IMR-90 (cell line): ENCODE results near the gene VAV3. TPM values are rescaled to one million over a fixed set of nuclear protein-coding genes. Genes with fewer than 3 reads are reported as not detected.

Experiments
- ATAC-seq: fragments of 200-7000 bp; cut with Tn5 transposase; 2 replicates; pipeline ENCODE4 v1.9.1; 2020; ENCODE audit warnings: low read depth, mild to moderate bottlenecking, moderate library complexity
- BruUV-seq: library from RNA; stranded (reverse); fragments of 400-500 nt; replicated peaks from 2 replicates; lab custom pipeline; 2021; lab: Mats Ljungman, UMichigan
- CTCF ChIA-PET: fragments of 300-600 bp; formaldehyde crosslinking; extraction: SDS; loops from one replicate; lab custom pipeline; 2021; ENCODE audit warnings: antibody characterized with exemption; lab: Yijun Ruan, JAX
- POLR2A ChIA-PET: fragments of 300-600 bp; sonication (Branson Sonifier 250); formaldehyde crosslinking; loops from one replicate; lab custom pipeline; 2022; ENCODE audit warnings: antibody characterized with exemption; ENCODE audit not compliant: unreplicated experiment; lab: Charles Lee
- DNase-seq: peaks from one replicate; pipeline ENCODE4 v3.0.0; 2013
- H2AFZ ChIP-seq: replicated peaks from 2 replicates; pipeline ENCODE3; 2013; ENCODE audit warnings: low read length, mild to moderate bottlenecking; ENCODE audit not compliant: poor library complexity
- H2AK5ac ChIP-seq: 2 replicates; pipeline ENCODE4 v1.6.1; 2013; ENCODE audit warnings: low read depth, low read length, inconsistent platforms
- H2AK9ac ChIP-seq: replicated peaks from 2 replicates; pipeline ENCODE3; 2013; ENCODE audit warnings: mild to moderate bottlenecking, low read depth, low read length, moderate library complexity; ENCODE audit not compliant: poor library complexity
- H2BK120ac ChIP-seq: 2 replicates; pipeline ENCODE4 v1.6.1; 2013; ENCODE audit warnings: low read depth, low read length, inconsistent platforms
- H2BK15ac ChIP-seq: 3 replicates; pipeline ENCODE4 v1.6.1; 2013; ENCODE audit warnings: low read depth, low read length, inconsistent platforms
- H2BK20ac ChIP-seq: 2 replicates; pipeline ENCODE4 v1.6.1; 2013; ENCODE audit warnings: low read depth, mild to moderate bottlenecking, inconsistent platforms, low read length, moderate library complexity
- H2BK5ac ChIP-seq: 2 replicates; pipeline ENCODE4 v1.6.1; 2013; ENCODE audit warnings: mild to moderate bottlenecking, low read depth, low read length, inconsistent platforms; ENCODE audit not compliant: poor library complexity, severe bottlenecking
- H3K14ac ChIP-seq: replicated peaks from 2 replicates; pipeline ENCODE4 v1.6.1; 2013; ENCODE audit warnings: low read depth, low read length, inconsistent platforms
- H3K18ac ChIP-seq: 2 replicates; pipeline ENCODE4 v1.6.1; 2013; ENCODE audit warnings: low read depth, low read length, control low read depth
- H3K23ac ChIP-seq: 2 replicates; pipeline ENCODE4 v1.6.1; 2013; ENCODE audit warnings: low read depth, low read length, inconsistent platforms
- H3K27ac ChIP-seq: 2 replicates; pipeline ENCODE4 v1.5.1; 2013; ENCODE audit warnings: mild to moderate bottlenecking, control low read depth, low read length; ENCODE audit not compliant: insufficient read depth
- H3K27me3 ChIP-seq: 2 replicates; pipeline ENCODE4 v1.6.1; 2013; ENCODE audit warnings: low read length; ENCODE audit not compliant: control insufficient read depth, insufficient read depth
- H3K36me3 ChIP-seq: 2 replicates; pipeline ENCODE4 v1.6.1; 2013; ENCODE audit warnings: low read length, mixed read lengths; ENCODE audit not compliant: control insufficient read depth, insufficient read depth
- H3K4ac ChIP-seq: 2 replicates; pipeline ENCODE4 v1.6.1; 2013; ENCODE audit warnings: low read depth, low read length, inconsistent platforms
- H3K4me1 ChIP-seq: 2 replicates; pipeline ENCODE4 v1.6.1; 2013; ENCODE audit warnings: low read length, mixed read lengths; ENCODE audit not compliant: control insufficient read depth, insufficient read depth
- H3K4me2 ChIP-seq: 2 replicates; pipeline ENCODE4 v1.6.1; 2013; ENCODE audit warnings: low read depth, mild to moderate bottlenecking, control low read depth, low read length, moderate library complexity
- H3K4me3 ChIP-seq: 2 replicates; pipeline ENCODE4 v1.5.1; 2013; ENCODE audit warnings: low read depth, mild to moderate bottlenecking, control low read depth, low read length, moderate library complexity; ENCODE audit not compliant: insufficient read depth
- H3K56ac ChIP-seq: 2 replicates; pipeline ENCODE4 v1.6.1; 2013; ENCODE audit warnings: low read length, inconsistent platforms; ENCODE audit not compliant: insufficient read depth; ENCODE audit errors: extremely low read depth
- H3K79me1 ChIP-seq, 2 experiments: 2 replicates each; pipeline ENCODE4 v1.6.1; 2013; ENCODE audit warnings: low read length in 2 of 2, inconsistent platforms in 1 of 2, low read depth in 1 of 2
- H3K9ac ChIP-seq: 2 replicates; pipeline ENCODE4 v1.6.1; 2013; ENCODE audit warnings: low read depth, low read length, control low read depth
- H3K9me1 ChIP-seq: 2 replicates; pipeline ENCODE4 v1.6.1; 2013; ENCODE audit warnings: low read length, inconsistent platforms; ENCODE audit not compliant: insufficient read depth
- H3K9me3 ChIP-seq: 2 replicates; pipeline ENCODE4 v1.6.1; 2013; ENCODE audit warnings: low read length; ENCODE audit not compliant: control insufficient read depth, insufficient read depth
- H4K20me1 ChIP-seq: 2 replicates; pipeline ENCODE4 v1.6.1; 2013; ENCODE audit warnings: low read length, inconsistent platforms; ENCODE audit not compliant: insufficient read depth
- H4K5ac ChIP-seq: 2 replicates; pipeline ENCODE4 v1.6.1; 2013; ENCODE audit warnings: mild to moderate bottlenecking, low read depth, low read length, control low read depth
- H4K8ac ChIP-seq, 2 experiments: 2 replicates each; pipeline ENCODE4 v1.6.1; 2013; ENCODE audit warnings: low read depth in 2 of 2, low read length in 2 of 2, control low read depth in 1 of 2, inconsistent platforms in 1 of 2
- H4K91ac ChIP-seq: 2 replicates; pipeline ENCODE4 v1.6.1; 2013; ENCODE audit warnings: low read depth, low read length, inconsistent platforms; ENCODE audit not compliant: insufficient read depth
- BHLHE40 ChIP-seq: fragments of 150-350 bp; IDR thresholded peaks from 2 replicates; pipeline ENCODE4 v1.6.1; 2016; ENCODE audit warnings: mild to moderate bottlenecking, low read depth, low read length
- CEBPB ChIP-seq: IDR thresholded peaks from 2 replicates; pipeline ENCODE4 v1.6.1; 2012; ENCODE audit warnings: low read depth, low read length, improper control_type of control experiment
- CHD1 ChIP-seq: IDR thresholded peaks from 2 replicates; pipeline ENCODE4 v1.6.1; 2012; ENCODE audit warnings: low read depth, low read length, improper control_type of control experiment
- FOS ChIP-seq: fragments of 150-350 bp; IDR thresholded peaks from 2 replicates; pipeline ENCODE4 v1.6.1; 2016; ENCODE audit warnings: low read depth, low read length
- MAFK ChIP-seq: IDR thresholded peaks from 2 replicates; pipeline ENCODE4 v1.6.1; 2012; ENCODE audit warnings: low read depth, low read length, improper control_type of control experiment
- MAZ ChIP-seq: IDR thresholded peaks from 2 replicates; pipeline ENCODE4 v1.6.1; 2012; ENCODE audit warnings: low read depth, mild to moderate bottlenecking, low read length, improper control_type of control experiment, moderate library complexity, borderline replicate concordance
- MXI1 ChIP-seq: IDR thresholded peaks from 2 replicates; pipeline ENCODE4 v1.6.1; 2012; ENCODE audit warnings: low read depth, mild to moderate bottlenecking, low read length, moderate library complexity, borderline replicate concordance
- NFE2L2 ChIP-seq: fragments of 150-350 bp; IDR thresholded peaks from 2 replicates; pipeline ENCODE4 v1.6.1; 2016; ENCODE audit warnings: low read depth, mild to moderate bottlenecking, low read length
- POLR2A ChIP-seq: IDR thresholded peaks from 2 replicates; pipeline ENCODE4 v1.6.1; 2012; ENCODE audit warnings: mild to moderate bottlenecking, low read depth, low read length
- RAD21 ChIP-seq: IDR thresholded peaks from 2 replicates; pipeline ENCODE4 v1.6.1; 2012; ENCODE audit warnings: low read length, improper control_type of control experiment
- RCOR1 ChIP-seq: IDR thresholded peaks from 2 replicates; pipeline ENCODE4 v1.6.1; 2012; ENCODE audit warnings: mild to moderate bottlenecking, low read length, improper control_type of control experiment; ENCODE audit not compliant: insufficient replicate concordance
- RFX5 ChIP-seq: IDR thresholded peaks from 2 replicates; pipeline ENCODE4 v1.8.0; 2012; ENCODE audit warnings: low read depth, mild to moderate bottlenecking, low read length, moderate library complexity
- SMC3 ChIP-seq: fragments of 150-350 bp; IDR thresholded peaks from 2 replicates; pipeline ENCODE4 v1.6.1; 2016; ENCODE audit warnings: low read depth, mild to moderate bottlenecking, antibody characterized with exemption, low read length, moderate library complexity
- WGBS, 2 experiments: methylation state at CpG; one replicate each; pipeline versions ENCODE4 v1.1.5 to v1.1.7; 2013; ENCODE audit warnings: missing lambda C conversion rate in 2 of 2; ENCODE audit not compliant: insufficient read length in 1 of 2; ENCODE audit errors: extremely low coverage in 2 of 2; 5-methylcytosine and 5-hydroxymethylcytosine counted together
- dilution Hi-C: fragments of 300-500 bp; cut with HindIII; formaldehyde crosslinking; loops from one replicate; pipeline ENCODE4 v1.14.3; 2018; ENCODE audit warnings: low sequenced_read_pairs; ENCODE audit not compliant: unreplicated experiment
- in situ Hi-C: fragments of 300-500 bp; cut with MboI; formaldehyde crosslinking; loops from 3 replicates; pipeline ENCODE4 v1.14.3; 2019; ENCODE audit warnings: low sequenced_read_pairs, inconsistent platforms, mixed read lengths
- intact Hi-C: fragments of 100-400 bp; cut with micrococcal nuclease; formaldehyde crosslinking; loops from 2 replicates; pipeline ENCODE4 v1.10.0; 2022
- polyA plus RNA-seq, 3 experiments: library from polyadenylated mRNA; depleted of rRNA; stranded (reverse); fragments of >200 nt; gene quantifications; 2 replicates each; pipeline ENCODE4 v1.2.3, GENCODE V29; 2012; ENCODE audit warnings: low replicate concordance in 1 of 3
- total RNA-seq: library from RNA; depleted of rRNA; stranded (reverse); fragments of >200 nt; gene quantifications from 2 replicates; pipeline ENCODE4 v1.2.3, GENCODE V29; 2012
- TF ChIP-seq, protein P1 (sequence below): conservative IDR thresholded peaks from 2 replicates; pipeline ENCODE4 v1.5.1; 2012; ENCODE audit warnings: mild to moderate bottlenecking, low read depth, low read length, improper control_type of control experiment
- TF ChIP-seq, protein P2 (sequence below): fragments of 150-350 bp; IDR thresholded peaks from 2 replicates; pipeline ENCODE4 v1.6.1; 2017; ENCODE audit warnings: mild to moderate bottlenecking, antibody characterized with exemption, low read length, low read depth
- TF ChIP-seq, protein P3 (sequence below): fragments of 150-350 bp; IDR thresholded peaks from 2 replicates; pipeline ENCODE4 v1.6.1; 2016; ENCODE audit warnings: low read depth, mild to moderate bottlenecking, low read length, moderate library complexity, borderline replicate concordance

Gene VAV3
- total and polyA plus RNA-seq, 2 of the 4 experiments (the other 2 are of a cell fraction): 0.12 to 0.18 TPM

DNA sequence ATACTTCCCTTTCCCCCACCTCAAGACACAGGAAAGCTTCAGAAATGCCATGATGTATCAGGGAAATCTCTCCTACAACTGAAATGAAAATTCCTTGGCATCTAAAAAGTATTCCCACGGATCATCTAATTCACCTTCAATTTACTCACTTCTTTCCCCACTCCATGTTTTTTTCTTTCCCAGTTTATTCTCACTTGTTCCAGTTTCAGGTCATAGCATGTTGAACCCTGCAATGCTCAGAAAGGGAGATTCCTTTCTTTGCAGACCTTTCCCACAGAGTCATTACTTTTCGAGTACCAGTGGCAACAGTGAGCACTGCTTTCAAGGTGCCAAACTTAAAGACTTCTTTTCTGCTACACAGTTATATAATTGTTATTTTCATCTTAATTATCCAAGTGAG, 305.0 kb downstream of the VAV3 start:
- H3K79me1 ChIP-seq: no peaks in the 10 kb centered on the region
- H4K8ac ChIP-seq: no peak overlapping the region
- TF ChIP-seq NFE2L2 (no peak), SMC3 (no peak), RAD21 (no peak), CHD1 (no peak), MAZ (no peak), MXI1 (no peak), FOS (no peak), POLR2A (no peak), RFX5 (no peak), MAFK (no peak), RCOR1 (no peak), CEBPB (no peak), BHLHE40 (no peak)
- TF ChIP-seq, protein P1, sequence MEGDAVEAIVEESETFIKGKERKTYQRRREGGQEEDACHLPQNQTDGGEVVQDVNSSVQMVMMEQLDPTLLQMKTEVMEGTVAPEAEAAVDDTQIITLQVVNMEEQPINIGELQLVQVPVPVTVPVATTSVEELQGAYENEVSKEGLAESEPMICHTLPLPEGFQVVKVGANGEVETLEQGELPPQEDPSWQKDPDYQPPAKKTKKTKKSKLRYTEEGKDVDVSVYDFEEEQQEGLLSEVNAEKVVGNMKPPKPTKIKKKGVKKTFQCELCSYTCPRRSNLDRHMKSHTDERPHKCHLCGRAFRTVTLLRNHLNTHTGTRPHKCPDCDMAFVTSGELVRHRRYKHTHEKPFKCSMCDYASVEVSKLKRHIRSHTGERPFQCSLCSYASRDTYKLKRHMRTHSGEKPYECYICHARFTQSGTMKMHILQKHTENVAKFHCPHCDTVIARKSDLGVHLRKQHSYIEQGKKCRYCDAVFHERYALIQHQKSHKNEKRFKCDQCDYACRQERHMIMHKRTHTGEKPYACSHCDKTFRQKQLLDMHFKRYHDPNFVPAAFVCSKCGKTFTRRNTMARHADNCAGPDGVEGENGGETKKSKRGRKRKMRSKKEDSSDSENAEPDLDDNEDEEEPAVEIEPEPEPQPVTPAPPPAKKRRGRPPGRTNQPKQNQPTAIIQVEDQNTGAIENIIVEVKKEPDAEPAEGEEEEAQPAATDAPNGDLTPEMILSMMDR: no peak
- TF ChIP-seq, protein P2, sequence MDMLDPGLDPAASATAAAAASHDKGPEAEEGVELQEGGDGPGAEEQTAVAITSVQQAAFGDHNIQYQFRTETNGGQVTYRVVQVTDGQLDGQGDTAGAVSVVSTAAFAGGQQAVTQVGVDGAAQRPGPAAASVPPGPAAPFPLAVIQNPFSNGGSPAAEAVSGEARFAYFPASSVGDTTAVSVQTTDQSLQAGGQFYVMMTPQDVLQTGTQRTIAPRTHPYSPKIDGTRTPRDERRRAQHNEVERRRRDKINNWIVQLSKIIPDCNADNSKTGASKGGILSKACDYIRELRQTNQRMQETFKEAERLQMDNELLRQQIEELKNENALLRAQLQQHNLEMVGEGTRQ: no peak
- TF ChIP-seq, protein P3, sequence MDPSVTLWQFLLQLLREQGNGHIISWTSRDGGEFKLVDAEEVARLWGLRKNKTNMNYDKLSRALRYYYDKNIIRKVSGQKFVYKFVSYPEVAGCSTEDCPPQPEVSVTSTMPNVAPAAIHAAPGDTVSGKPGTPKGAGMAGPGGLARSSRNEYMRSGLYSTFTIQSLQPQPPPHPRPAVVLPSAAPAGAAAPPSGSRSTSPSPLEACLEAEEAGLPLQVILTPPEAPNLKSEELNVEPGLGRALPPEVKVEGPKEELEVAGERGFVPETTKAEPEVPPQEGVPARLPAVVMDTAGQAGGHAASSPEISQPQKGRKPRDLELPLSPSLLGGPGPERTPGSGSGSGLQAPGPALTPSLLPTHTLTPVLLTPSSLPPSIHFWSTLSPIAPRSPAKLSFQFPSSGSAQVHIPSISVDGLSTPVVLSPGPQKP: no peak
- H4K91ac ChIP-seq: no peak overlapping the region
- H3K9me1 ChIP-seq: no peaks in the 10 kb centered on the region
- no peak overlapping the region for H3K18ac ChIP-seq
- H3K27ac ChIP-seq: no peak overlapping the region
- H2BK5ac ChIP-seq: no peak overlapping the region
- in situ Hi-C loops (no loop called here), dilution Hi-C loops (no loop called here), intact Hi-C loops (no loop called here)
- H2AFZ ChIP-seq: no peak overlapping the region
- no peak overlapping the region for H3K56ac ChIP-seq
- H4K20me1 ChIP-seq: no peaks in the 10 kb centered on the region
- H3K9ac ChIP-seq: no peak overlapping the region
- DNase-seq (no peak), ATAC-seq (no peak)
- no peak overlapping the region for H2AK9ac ChIP-seq
- ChIA-PET POLR2A (no interaction called here), CTCF (no interaction called here)
- H2BK15ac ChIP-seq: no peak overlapping the region
- no peak overlapping the region for H2AK5ac ChIP-seq
- H3K14ac ChIP-seq: no peak overlapping the region
- no peaks in the 10 kb centered on the region for H3K36me3 ChIP-seq
- H3K4ac ChIP-seq: no peak overlapping the region
- H4K5ac ChIP-seq: no peak overlapping the region
- no peak overlapping the region for H3K23ac ChIP-seq
- no peak overlapping the region for H3K4me3 ChIP-seq
- H3K4me2 ChIP-seq: no peak overlapping the region
- no peaks in the 10 kb centered on the region for H3K4me1 ChIP-seq
- no peak overlapping the region for H2BK20ac ChIP-seq
- 80 to 100% methylated on average over 1 of the region's 2 CpGs for WGBS, 2 experiments
- no peaks in the 10 kb centered on the region for H3K27me3 ChIP-seq
- BruUV-seq: no TSS peak
- H3K9me3 ChIP-seq: no peaks in the 10 kb centered on the region
- no peak overlapping the region for H2BK120ac ChIP-seq
